ENCODE results near the gene SLC44A1.
A peak's percentile ranks its signal among the peaks of the same experiment; 100 is the strongest.

DNA sequence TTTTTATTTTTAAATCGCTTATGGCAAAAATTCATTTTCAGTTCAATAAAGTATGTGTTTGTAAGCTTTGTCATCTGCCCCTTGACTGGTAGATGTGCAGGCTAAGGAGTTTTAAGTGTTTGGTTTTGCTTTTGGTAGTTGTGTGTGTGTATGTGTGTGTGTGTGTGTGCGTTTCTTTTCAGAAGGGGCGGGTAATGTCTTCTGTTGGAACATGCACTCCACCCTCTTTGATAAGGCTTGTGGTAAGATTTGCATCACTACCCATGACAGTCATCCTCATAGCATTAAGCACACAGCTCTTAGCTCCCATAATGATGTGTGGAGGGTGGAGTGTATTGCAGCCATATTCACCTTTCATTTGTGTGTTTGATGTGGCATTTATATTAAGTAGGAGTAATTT lies 111.3 kb downstream of the SLC44A1 start:
- TF ChIP-seq, protein P1, sequence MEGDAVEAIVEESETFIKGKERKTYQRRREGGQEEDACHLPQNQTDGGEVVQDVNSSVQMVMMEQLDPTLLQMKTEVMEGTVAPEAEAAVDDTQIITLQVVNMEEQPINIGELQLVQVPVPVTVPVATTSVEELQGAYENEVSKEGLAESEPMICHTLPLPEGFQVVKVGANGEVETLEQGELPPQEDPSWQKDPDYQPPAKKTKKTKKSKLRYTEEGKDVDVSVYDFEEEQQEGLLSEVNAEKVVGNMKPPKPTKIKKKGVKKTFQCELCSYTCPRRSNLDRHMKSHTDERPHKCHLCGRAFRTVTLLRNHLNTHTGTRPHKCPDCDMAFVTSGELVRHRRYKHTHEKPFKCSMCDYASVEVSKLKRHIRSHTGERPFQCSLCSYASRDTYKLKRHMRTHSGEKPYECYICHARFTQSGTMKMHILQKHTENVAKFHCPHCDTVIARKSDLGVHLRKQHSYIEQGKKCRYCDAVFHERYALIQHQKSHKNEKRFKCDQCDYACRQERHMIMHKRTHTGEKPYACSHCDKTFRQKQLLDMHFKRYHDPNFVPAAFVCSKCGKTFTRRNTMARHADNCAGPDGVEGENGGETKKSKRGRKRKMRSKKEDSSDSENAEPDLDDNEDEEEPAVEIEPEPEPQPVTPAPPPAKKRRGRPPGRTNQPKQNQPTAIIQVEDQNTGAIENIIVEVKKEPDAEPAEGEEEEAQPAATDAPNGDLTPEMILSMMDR (IDR thresholded peaks at IDR 0.05): peak in 1 of 6 experiments; percentile 33
- TF ChIP-seq EP300 (IDR thresholded peaks at IDR 0.05): no peak

All from upper lobe of left lung (tissue), 4 donors.